Vagina (tissue), 2 donors: ENCODE measurements around the gene EPC1. TPM values are rescaled to one million over a fixed set of nuclear protein-coding genes. Genes with fewer than 3 reads are reported as not detected.
"Not testable (repeated sequence)": the region's sequence is repeated elsewhere in the genome, so short reads cannot be mapped to it uniquely, and the experiment has no call there.

Source experiments
- DNase-seq, 2 donors: peaks; one replicate each; pipeline ENCODE4 v3.0.0-alpha.2; 2017; ENCODE audit errors: extremely low spot score in 2 of 2
- H3K27ac ChIP-seq: fragments of 200-600 bp; sonication (generic); one replicate; pipeline ENCODE4 v1.5.1; 2019
- H3K27me3 ChIP-seq: fragments of 200-600 bp; sonication (generic); one replicate; pipeline ENCODE4 v1.5.1; 2019
- H3K36me3 ChIP-seq, 2 donors: fragments of 200-600 bp; sonication (generic); one replicate each; pipeline ENCODE4 v1.5.1; 2017 to 2019
- H3K4me1 ChIP-seq: fragments of 200-600 bp; sonication (generic); one replicate; pipeline ENCODE4 v1.5.1; 2019
- H3K4me3 ChIP-seq, 2 donors: fragments of 200-600 bp; sonication (generic); 1 replicate in 1 of 2; 2 replicates in 1 of 2; pipeline ENCODE4 v1.5.1; 2016 to 2019
- H3K9me3 ChIP-seq: fragments of 200-600 bp; sonication (generic); one replicate; pipeline ENCODE4 v1.5.1; 2019
- POLR2A ChIP-seq, 2 donors: fragments of 450-650 bp; IDR thresholded peaks; one replicate each; pipeline ENCODE4 v1.6.1; 2017; ENCODE audit warnings: antibody characterized with exemption in 2 of 2, mild to moderate bottlenecking in 2 of 2, moderate library complexity in 2 of 2
- POLR2AphosphoS5 ChIP-seq, 2 donors: sonication (generic); formaldehyde crosslinking; IDR thresholded peaks; one replicate each; pipeline ENCODE4 v1.9.0; 2017; ENCODE audit warnings: antibody characterized with exemption in 2 of 2, mild to moderate bottlenecking in 2 of 2, low read depth in 1 of 2; ENCODE audit not compliant: insufficient read depth in 1 of 2
- intact Hi-C: fragments of 100-400 bp; cut with DNase I; formaldehyde crosslinking; loops from one replicate; pipeline ENCODE4 v1.15.1; 2023
- total RNA-seq: library from RNA; depleted of rRNA; stranded (reverse); fragments of >200 nt; gene quantifications from one replicate; pipeline ENCODE4 v1.2.3, GENCODE V29; 2016
- TF ChIP-seq, protein P1 (sequence below), 3 experiments: fragments of 450-650 bp in 2 of 3; fragments of 200-600 bp in 1 of 3; sonication (generic) in 1 of 3; IDR thresholded peaks; one replicate each; pipeline ENCODE4 v1.5.1; 2017 to 2019; ENCODE audit warnings: antibody characterized with exemption in 3 of 3, mild to moderate bottlenecking in 2 of 3, moderate library complexity in 2 of 3

EPC1 gene
- total RNA-seq, 1 donor from 2014 or later: 54.5 TPM

GRCh38 chr10:32256613-32257437 is 90.1 kb downstream of the EPC1 start:
- Histone ChIP-seq H3K36me3 (no peaks in the 10 kb centered on the region), H3K4me3 (no peak overlapping the region), H3K27ac (no peak overlapping the region), H3K27me3 (no peaks in the 10 kb centered on the region), H3K4me1 (no peaks in the 10 kb centered on the region), H3K9me3 (no peaks in the 10 kb centered on the region)
- no peak for DNase-seq
- intact Hi-C loops: loop anchor here (10.0 kb wide), 1 partner anchor 88 kb away; the partner anchor contains the start of gene EPC1
- TF ChIP-seq POLR2AphosphoS5 (IDR thresholded peaks at IDR 0.05; ENCODE audit: insufficient read depth in 1 of 2, low read depth in 1 of 2): peak in 1 of 2 donors; percentile 50
- TF ChIP-seq, protein P1, sequence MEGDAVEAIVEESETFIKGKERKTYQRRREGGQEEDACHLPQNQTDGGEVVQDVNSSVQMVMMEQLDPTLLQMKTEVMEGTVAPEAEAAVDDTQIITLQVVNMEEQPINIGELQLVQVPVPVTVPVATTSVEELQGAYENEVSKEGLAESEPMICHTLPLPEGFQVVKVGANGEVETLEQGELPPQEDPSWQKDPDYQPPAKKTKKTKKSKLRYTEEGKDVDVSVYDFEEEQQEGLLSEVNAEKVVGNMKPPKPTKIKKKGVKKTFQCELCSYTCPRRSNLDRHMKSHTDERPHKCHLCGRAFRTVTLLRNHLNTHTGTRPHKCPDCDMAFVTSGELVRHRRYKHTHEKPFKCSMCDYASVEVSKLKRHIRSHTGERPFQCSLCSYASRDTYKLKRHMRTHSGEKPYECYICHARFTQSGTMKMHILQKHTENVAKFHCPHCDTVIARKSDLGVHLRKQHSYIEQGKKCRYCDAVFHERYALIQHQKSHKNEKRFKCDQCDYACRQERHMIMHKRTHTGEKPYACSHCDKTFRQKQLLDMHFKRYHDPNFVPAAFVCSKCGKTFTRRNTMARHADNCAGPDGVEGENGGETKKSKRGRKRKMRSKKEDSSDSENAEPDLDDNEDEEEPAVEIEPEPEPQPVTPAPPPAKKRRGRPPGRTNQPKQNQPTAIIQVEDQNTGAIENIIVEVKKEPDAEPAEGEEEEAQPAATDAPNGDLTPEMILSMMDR (IDR thresholded peaks at IDR 0.05): peak; percentile 44 to 83 (median 66)
- no peak for TF ChIP-seq POLR2A (IDR thresholded peaks at IDR 0.05)

DNA sequence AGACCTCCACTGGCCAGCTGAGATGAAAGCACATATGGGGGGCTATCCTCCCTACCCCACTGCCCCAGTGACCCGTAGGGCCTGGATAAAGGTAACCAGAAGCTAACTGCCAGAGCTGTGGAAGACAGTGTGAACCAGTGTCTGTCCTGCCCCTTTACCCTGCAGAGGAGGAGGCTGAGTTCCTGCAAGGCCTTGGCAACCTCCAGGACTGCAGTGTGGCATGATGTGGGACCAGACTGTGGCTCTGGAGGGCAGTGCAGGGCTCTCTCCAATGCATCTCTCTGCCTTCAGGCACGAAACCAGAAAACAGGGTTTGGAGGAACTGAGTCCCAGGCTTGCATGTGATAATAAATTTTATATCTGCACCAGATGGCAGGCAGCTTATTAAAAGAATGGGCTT is 93.1 kb downstream of the EPC1 start:
- H3K27ac ChIP-seq: no peak overlapping the region
- no peak for DNase-seq
- H3K27me3 ChIP-seq: no peaks in the 10 kb centered on the region
- no peaks in the 10 kb centered on the region for H3K9me3 ChIP-seq
- H3K36me3 ChIP-seq: no peaks in the 10 kb centered on the region
- intact Hi-C loops: loop anchor here (10.0 kb wide), 1 partner anchor 91 kb away; the partner anchor contains the start of gene EPC1
- H3K4me1 ChIP-seq: no peaks in the 10 kb centered on the region
- no peak overlapping the region for H3K4me3 ChIP-seq
- TF ChIP-seq POLR2AphosphoS5 (IDR thresholded peaks at IDR 0.05; ENCODE audit: insufficient read depth in 1 of 2, low read depth in 1 of 2) (no peak), POLR2A (IDR thresholded peaks at IDR 0.05) (no peak)
- TF ChIP-seq, protein P1 (IDR thresholded peaks at IDR 0.05): no peak

DNA sequence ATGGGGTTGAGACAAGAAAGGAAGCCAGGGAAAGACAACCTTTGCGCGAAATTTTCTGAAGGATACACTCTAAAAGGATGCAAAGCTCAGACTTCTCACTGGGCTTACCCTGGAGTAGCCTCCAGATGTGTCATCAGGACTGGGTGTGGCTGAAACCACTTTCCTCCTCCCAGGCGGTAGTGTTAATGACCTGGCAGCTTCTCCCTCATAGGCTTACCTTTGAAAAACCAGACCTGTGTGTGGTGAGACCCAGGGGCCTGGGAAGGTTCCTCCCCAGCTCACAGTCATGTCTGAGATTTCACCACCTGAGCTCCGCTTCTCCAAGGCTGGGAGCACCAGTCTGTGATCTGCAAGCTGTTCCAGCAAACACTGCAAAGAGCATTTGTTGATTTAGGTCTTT is 93.7 kb downstream of the EPC1 start:
- no peak overlapping the region for H3K27ac ChIP-seq
- no peaks in the 10 kb centered on the region for H3K9me3 ChIP-seq
- H3K4me3 ChIP-seq: no peak overlapping the region
- no peaks in the 10 kb centered on the region for H3K27me3 ChIP-seq
- H3K4me1 ChIP-seq: no peaks in the 10 kb centered on the region
- intact Hi-C loops: loop anchor here (10.0 kb wide), 1 partner anchor 92 kb away; the partner anchor contains the start of gene EPC1
- TF ChIP-seq POLR2AphosphoS5 (IDR thresholded peaks at IDR 0.05; ENCODE audit: insufficient read depth in 1 of 2, low read depth in 1 of 2): no peak
- TF ChIP-seq POLR2A (IDR thresholded peaks at IDR 0.05): no peak
- TF ChIP-seq, protein P1 (IDR thresholded peaks at IDR 0.05): no peak
- no peaks in the 10 kb centered on the region for H3K36me3 ChIP-seq
- DNase-seq: no peak

DNA sequence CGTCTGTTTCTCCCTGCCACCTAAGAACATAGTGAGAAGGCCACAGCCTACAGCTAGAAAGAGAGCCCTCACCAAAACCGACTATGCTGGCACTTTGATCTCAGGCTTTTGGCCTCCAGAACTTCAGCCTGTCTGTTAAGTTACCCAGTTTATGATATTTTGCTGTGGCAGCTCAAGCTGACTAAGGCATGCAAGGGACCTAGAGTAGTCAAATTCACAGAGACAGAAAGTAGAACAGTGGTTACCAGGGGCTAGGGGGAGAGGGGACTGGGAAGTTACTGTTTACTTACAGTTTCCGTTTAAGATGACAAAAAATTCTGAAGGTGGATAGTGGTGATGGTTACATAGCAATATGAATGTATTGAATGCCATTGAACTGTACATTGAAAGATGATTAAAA is 96.5 kb downstream of the EPC1 start:
- H3K4me3 ChIP-seq, DNase-seq, H3K36me3 ChIP-seq, H3K4me1 ChIP-seq, H3K27me3 ChIP-seq, H3K9me3 ChIP-seq, H3K27ac ChIP-seq: not testable (repeated sequence)
- intact Hi-C loops: loop anchor here (10.0 kb wide), 1 partner anchor 94 kb away; the partner anchor contains the start of gene EPC1

GRCh38 chr10:32246685-32247084 is 100.3 kb downstream of the EPC1 start:
- no peak for TF ChIP-seq POLR2A (IDR thresholded peaks at IDR 0.05)
- no peak for TF ChIP-seq POLR2AphosphoS5 (IDR thresholded peaks at IDR 0.05; ENCODE audit: insufficient read depth in 1 of 2, low read depth in 1 of 2)
- TF ChIP-seq, protein P1 (IDR thresholded peaks at IDR 0.05): no peak
- H3K4me3 ChIP-seq: no peak overlapping the region
- no peak for DNase-seq
- H3K4me1 ChIP-seq: no peaks in the 10 kb centered on the region
- H3K36me3 ChIP-seq: no peaks in the 10 kb centered on the region
- no peaks in the 10 kb centered on the region for H3K9me3 ChIP-seq
- H3K27ac ChIP-seq: no peak overlapping the region
- no peaks in the 10 kb centered on the region for H3K27me3 ChIP-seq
- intact Hi-C loops: no loop called here
